Right ventricle myocardium inferior (tissue), 1 donor: ENCODE data around the gene BDH1. TPM values are rescaled to one million over a fixed set of nuclear protein-coding genes. Genes with fewer than 3 reads are reported as not detected.

Source experiments
- ATAC-seq: fragments of 200-7000 bp; cut with Tn5 transposase; one replicate; pipeline ENCODE4 v1.9.1; 2020; ENCODE audit warnings: mild to moderate bottlenecking, moderate library complexity
- DNase-seq: peaks from one replicate; pipeline ENCODE4 v3.0.0; 2021; ENCODE audit errors: missing footprints
- intact Hi-C: fragments of 100-400 bp; cut with DNase I; formaldehyde crosslinking; loops from one replicate; pipeline ENCODE4 v1.11.0; 2022
- total RNA-seq: library from RNA; stranded (reverse); fragmentation: NEBNext Ultra II Directional; extraction: Animal tissue kit (Norgen Biotek cat#: 25700); gene quantifications from one replicate; pipeline ENCODE4 v1.2.1, GENCODE V29; 2021
- donor health status: DM: no; HTN: yes; CAD: no; lungs with severe emphysema.

Gene BDH1
- total RNA-seq, 1 donor from 2014 or later: 43.1 TPM

GRCh38 chr3:197512691-197513571, 42.8 kb downstream of the BDH1 start:
- DNase-seq (no peak), ATAC-seq (no peak)
- intact Hi-C loops: no loop called here

- intact Hi-C loops: loop anchor here (2.0 kb wide), 1 partner anchor 255 kb away; no protein-coding TSS in a partner anchor
- DNase-seq (no peak), ATAC-seq (no peak)
These were observed 43.7 kb downstream of the BDH1 start for GRCh38 chr3:197511853-197512635.

- intact Hi-C loops: loop anchor here (2.0 kb wide), 1 partner anchor 254 kb away; no protein-coding TSS in a partner anchor
- no peak for DNase-seq
- ATAC-seq: no peak
These were observed 44.6 kb downstream of the BDH1 start for GRCh38 chr3:197511130-197511529.

GRCh38 chr3:197510642-197511018, 45.1 kb downstream of the BDH1 start:
- intact Hi-C loops: loop anchor here (1.0 to 2.0 kb wide), 2 partner anchors 254 to 287 kb away; no protein-coding TSS in a partner anchor
- DNase-seq: no peak
- ATAC-seq: no peak

- ATAC-seq (no peak), DNase-seq (no peak)
- intact Hi-C loops: loop anchor here (10.0 kb wide), 1 partner anchor 504 kb away; no protein-coding TSS in a partner anchor
These were observed 46.6 kb downstream of the BDH1 start for GRCh38 chr3:197508924-197509775.

- ATAC-seq (no peak), DNase-seq (no peak)
- intact Hi-C loops: loop anchor here (10.0 kb wide), 1 partner anchor 504 kb away; no protein-coding TSS in a partner anchor
These were observed 47.3 kb downstream of the BDH1 start for GRCh38 chr3:197508461-197508860.

- DNase-seq (no peak), ATAC-seq (no peak)
- intact Hi-C loops: loop anchor here (10.0 kb wide), 1 partner anchor 503 kb away; no protein-coding TSS in a partner anchor
These were observed 47.7 kb downstream of the BDH1 start for GRCh38 chr3:197508051-197508451.

GRCh38 chr3:197507541-197507940, 48.2 kb downstream of the BDH1 start:
- no peak for ATAC-seq
- DNase-seq: no peak
- intact Hi-C loops: loop anchor here (10.0 kb wide), 1 partner anchor 503 kb away; no protein-coding TSS in a partner anchor

- ATAC-seq (no peak), DNase-seq (no peak)
- intact Hi-C loops: loop anchor here (10.0 kb wide), 1 partner anchor 502 kb away; no protein-coding TSS in a partner anchor
These were observed 48.7 kb downstream of the BDH1 start for GRCh38 chr3:197507081-197507480.

- no peak for ATAC-seq
- DNase-seq: no peak
- intact Hi-C loops: loop anchor here (10.0 kb wide), 1 partner anchor 501 kb away; no protein-coding TSS in a partner anchor
These were observed 49.8 kb downstream of the BDH1 start for GRCh38 chr3:197505796-197506548.

GRCh38 chr3:197504641-197505121, 51.1 kb downstream of the BDH1 start:
- intact Hi-C loops: loop anchor here (10.0 kb wide), 1 partner anchor 500 kb away; no protein-coding TSS in a partner anchor
- DNase-seq (no peak), ATAC-seq (no peak)

GRCh38 chr3:197504229-197504628, 51.5 kb downstream of the BDH1 start:
- intact Hi-C loops: loop anchor here (10.0 kb wide), 1 partner anchor 499 kb away; no protein-coding TSS in a partner anchor
- ATAC-seq: no peak
- DNase-seq: no peak

GRCh38 chr3:197503652-197504051, 52.1 kb downstream of the BDH1 start:
- ATAC-seq (no peak), DNase-seq (no peak)
- intact Hi-C loops: loop anchor here (10.0 kb wide), 1 partner anchor 499 kb away; no protein-coding TSS in a partner anchor

- no peak for ATAC-seq
- no peak for DNase-seq
- intact Hi-C loops: loop anchor here (10.0 kb wide), 1 partner anchor 497 kb away; no protein-coding TSS in a partner anchor
These were observed 53.7 kb downstream of the BDH1 start for GRCh38 chr3:197501879-197502620.

- DNase-seq (no peak), ATAC-seq (no peak)
- intact Hi-C loops: loop anchor here (10.0 kb wide), 1 partner anchor 497 kb away; no protein-coding TSS in a partner anchor
These were observed 54.3 kb downstream of the BDH1 start for GRCh38 chr3:197501496-197501878.

GRCh38 chr3:197500812-197501211, 55.0 kb downstream of the BDH1 start:
- ATAC-seq (no peak), DNase-seq (no peak)
- intact Hi-C loops: loop anchor here (10.0 kb wide), 1 partner anchor 496 kb away; no protein-coding TSS in a partner anchor
